GM12865 (cell line): Measurements from ENCODE around the gene MEIS2.

ENCODE experiments used
- DNase-seq: peaks from one replicate; pipeline ENCODE4 v3.0.0; 2010; ENCODE audit warnings: low read depth
- H3K4me3 ChIP-seq: 2 replicates; pipeline ENCODE4 v1.5.1; 2011; ENCODE audit warnings: mild to moderate bottlenecking, low read depth, low read length, control low read depth
- TF ChIP-seq, protein P1 (sequence below): IDR thresholded peaks from 2 replicates; pipeline ENCODE4 v1.5.1; 2011; ENCODE audit warnings: low read length, control low read depth, low read depth, inconsistent platforms; ENCODE audit not compliant: insufficient read depth; ENCODE audit errors: missing control alignments

MEIS2 gene

DNA sequence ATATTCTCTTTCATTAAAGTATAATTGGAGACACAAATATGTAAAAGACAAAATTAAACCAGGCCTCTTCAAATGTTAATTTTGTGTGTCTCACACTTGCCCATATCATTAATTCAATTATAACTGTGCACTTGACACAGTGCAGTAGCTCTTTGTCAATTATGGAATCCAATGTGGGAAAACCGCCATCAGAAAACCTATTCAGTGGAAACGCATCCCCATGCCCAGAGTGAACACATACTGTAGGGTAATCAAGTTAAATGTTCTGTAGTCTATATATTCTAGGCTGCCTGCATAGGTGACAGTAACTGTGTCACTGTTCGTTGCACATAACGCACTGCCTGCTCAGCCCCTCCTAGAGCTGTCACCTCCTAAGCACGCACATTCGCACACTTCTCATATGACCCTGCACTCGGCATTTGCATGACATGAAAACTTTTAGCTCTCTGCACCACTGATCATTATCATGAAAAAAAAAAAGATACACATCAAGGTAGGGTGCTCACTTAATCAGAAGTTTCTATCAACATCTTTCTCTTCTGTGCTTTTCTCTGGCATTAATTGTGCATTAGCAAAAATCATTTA is 63.2 kb downstream of the MEIS2 start:
- no peak overlapping the region for H3K4me3 ChIP-seq
- TF ChIP-seq, protein P1, sequence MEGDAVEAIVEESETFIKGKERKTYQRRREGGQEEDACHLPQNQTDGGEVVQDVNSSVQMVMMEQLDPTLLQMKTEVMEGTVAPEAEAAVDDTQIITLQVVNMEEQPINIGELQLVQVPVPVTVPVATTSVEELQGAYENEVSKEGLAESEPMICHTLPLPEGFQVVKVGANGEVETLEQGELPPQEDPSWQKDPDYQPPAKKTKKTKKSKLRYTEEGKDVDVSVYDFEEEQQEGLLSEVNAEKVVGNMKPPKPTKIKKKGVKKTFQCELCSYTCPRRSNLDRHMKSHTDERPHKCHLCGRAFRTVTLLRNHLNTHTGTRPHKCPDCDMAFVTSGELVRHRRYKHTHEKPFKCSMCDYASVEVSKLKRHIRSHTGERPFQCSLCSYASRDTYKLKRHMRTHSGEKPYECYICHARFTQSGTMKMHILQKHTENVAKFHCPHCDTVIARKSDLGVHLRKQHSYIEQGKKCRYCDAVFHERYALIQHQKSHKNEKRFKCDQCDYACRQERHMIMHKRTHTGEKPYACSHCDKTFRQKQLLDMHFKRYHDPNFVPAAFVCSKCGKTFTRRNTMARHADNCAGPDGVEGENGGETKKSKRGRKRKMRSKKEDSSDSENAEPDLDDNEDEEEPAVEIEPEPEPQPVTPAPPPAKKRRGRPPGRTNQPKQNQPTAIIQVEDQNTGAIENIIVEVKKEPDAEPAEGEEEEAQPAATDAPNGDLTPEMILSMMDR, result no peak
- no peak for DNase-seq

DNA sequence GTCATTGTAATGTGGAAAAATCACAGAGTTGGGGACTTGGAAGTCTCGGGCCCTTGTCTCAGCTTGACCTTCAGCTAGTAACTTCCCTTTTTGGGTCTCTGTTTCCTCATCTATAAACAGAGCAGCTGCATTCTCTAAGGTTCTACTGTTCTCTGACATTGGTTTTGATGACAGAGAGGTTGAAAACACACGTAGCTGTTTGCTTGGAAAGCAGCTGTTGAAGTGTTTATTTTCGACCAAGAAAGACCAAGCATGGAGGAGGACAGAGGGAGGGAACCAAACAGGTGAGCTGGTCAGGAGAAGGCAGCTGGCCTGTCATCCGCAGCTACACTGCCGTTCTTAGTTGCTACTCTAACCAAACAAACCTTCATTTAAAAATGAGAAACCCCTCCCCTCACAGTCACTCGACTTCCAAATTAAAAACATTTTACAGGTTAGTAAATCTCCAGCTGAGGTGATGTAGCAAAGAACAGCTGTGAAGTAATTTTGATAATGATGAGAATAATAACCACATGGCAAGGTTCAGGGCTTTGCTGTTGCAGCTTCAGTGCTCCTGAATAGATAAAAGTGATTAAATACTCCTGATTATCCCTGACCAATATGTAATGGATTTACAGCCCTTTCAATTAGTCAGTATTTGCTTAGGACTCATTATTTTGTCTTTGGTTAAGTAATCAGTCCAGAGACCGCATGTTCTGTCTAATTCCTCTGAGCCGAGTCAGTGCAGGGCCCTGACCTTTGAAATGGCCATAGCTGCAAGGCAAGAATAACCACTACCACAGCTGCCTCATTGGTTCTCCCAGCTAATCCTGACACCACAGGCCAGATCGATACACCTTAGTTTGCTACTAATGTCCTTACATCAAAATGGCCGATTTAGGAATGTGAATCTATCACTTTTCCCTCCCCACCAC is 65.3 kb downstream of the MEIS2 start:
- TF ChIP-seq, protein P1, result no peak
- peak; percentile 54 for DNase-seq
- no peak overlapping the region; the same call in none of the 2 replicates for H3K4me3 ChIP-seq

DNA sequence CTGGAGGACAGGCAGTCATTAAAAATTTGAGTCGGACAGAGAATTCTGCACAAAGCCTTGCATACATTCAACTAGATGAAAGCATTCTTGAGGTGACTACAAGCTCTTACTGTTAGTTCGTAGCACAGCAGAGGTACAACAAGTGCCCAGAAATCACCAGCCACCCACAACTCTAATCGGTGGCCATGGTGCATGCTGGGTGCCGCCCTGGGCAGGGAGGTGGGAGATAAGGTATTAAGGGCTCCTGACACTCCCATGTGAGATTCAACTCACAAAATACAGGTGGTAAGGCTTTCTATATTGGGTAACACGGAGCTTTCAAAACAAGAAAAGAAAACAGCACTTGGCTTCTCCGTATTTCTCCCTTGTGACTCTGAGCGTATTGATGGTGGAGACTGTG is 66.0 kb downstream of the MEIS2 start:
- peak; percentile 33 for DNase-seq
- TF ChIP-seq, protein P1, result no peak

DNA sequence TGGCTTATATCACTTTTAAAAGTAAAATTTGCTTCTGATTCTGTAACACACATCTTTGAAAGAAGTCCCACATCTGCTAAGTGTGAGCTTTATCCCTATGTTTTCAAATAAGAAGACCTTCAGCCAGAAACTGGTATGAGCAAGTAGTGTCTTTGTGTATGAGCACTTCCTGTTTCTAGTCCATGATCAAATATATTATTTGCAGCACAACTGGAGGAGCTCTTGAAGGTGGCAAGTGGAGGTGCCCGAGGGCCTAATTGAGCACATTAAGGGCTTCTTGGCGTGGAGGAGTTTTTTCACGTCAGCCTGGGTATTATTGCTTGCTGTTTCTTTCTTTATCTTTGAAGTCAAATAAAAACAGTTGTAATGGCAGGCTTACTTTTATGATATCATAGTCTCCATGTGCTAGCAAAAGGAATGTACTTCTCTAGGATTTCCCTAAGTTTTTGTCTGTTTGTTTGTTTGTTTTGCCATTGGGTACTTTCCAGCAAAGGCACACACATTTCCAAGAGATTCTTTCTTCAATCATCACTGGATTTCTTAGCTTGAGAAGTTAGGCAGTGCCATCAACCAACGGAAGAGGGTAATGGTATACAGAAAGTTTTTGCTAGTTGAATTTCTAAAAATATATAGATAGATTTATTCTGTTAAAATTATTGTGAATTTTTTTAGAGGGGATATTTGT is 68.1 kb downstream of the MEIS2 start:
- H3K4me3 ChIP-seq, result no peak overlapping the region
- TF ChIP-seq, protein P1, result no peak
- DNase-seq, result no peak

More for the DNA sequence above, 66.0 kb downstream of the MEIS2 start:
- peak overlapping the region; percentile 17 for H3K4me3 ChIP-seq

DNA sequence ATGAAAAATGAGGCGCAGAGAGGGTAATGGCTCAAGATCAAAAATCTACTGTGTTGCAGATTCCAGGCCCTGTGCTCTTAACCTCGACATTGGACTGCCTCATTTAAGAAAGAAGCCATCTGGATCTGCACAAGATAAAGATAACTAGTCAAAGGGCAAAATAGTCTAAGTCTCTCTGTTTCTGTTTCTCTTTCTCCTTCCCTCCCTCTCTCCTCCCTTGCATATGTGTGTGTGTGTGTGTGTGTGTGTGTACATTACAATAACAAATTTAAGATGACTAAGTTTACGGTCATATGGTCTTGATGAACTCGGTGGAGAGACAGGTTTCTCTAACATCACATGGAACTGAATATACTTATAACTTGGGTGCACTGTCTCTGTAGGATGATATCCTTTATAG is 69.2 kb downstream of the MEIS2 start:
- DNase-seq, result peak; percentile 55
- TF ChIP-seq, protein P1, result no peak
- no peak overlapping the region for H3K4me3 ChIP-seq

DNA sequence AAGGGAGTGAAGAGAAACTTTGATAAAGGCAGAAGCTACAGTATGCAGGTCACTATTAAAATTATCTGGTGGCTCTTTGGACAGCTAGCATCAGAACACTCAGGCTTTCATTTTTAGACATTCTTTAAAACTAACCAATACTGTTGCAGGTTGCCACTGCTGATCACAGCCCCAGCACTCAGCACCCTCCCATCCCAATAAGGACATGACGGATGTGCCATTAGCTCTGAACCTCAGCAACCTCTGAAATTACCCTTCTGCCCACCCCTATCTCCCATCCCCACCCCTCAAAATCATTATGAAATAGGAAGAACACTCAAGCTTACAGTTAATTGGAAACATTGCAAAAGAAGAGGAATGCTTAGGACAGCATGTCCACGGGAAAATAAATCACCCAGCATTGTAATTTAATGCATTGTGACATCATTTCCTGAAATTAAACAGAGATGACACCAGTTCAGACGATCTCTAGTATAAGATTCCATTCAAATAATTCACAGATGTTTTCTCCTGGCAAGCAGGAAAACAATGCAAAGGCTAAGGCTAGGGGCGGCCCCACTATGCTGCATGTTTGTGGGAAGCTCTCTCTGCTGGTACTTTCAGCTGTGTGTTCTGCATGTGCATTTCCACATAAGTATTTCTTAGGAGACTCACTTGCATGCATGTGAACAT is 71.6 kb downstream of the MEIS2 start:
- H3K4me3 ChIP-seq, result no peak overlapping the region
- TF ChIP-seq, protein P1, result no peak
- no peak for DNase-seq
